ENCODE data around the gene C1QTNF2.

DNA sequence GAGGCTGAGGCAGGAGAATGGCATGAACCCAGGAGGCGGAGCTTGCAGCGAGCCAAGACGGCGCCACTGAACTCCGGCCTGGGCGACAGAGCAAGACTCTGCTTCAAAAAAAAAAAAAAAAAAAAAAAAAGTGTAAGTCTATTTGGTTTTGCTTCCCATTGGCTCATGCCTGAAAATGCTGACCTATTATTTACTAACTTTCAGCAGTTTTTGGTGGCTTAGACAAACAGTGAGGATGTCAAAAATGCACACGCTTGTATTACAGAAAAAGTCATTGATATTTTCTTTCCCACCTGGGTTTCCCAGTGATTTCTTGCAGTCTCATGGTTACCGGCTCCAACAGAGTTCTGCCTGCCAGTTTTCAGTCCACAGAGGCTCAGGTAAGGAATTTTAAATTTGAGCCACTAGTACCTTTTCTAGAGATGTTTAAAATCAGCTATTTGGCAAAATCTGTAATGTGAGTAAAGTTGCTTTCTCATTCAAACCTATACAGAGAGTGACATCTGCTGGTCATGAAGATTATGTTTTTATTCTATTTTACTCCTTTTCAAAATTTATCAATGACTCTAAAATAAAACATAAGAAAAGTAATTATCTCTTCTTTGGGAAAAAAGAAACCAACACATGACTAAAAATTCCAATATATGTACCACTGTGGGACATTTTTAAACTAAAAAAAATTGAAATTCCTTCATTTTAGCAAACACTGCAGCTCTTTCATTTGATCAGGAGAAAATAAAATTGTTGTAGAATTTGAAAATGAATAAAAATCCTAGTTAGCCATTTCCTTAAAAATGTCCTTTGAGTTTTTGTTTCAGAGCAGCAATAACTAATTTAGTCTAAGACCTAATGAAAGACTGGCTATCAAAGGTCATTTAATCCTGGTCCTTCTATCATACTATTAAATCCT, 20.6 kb upstream of the C1QTNF2 start:
- TF ChIP-seq, protein P1, sequence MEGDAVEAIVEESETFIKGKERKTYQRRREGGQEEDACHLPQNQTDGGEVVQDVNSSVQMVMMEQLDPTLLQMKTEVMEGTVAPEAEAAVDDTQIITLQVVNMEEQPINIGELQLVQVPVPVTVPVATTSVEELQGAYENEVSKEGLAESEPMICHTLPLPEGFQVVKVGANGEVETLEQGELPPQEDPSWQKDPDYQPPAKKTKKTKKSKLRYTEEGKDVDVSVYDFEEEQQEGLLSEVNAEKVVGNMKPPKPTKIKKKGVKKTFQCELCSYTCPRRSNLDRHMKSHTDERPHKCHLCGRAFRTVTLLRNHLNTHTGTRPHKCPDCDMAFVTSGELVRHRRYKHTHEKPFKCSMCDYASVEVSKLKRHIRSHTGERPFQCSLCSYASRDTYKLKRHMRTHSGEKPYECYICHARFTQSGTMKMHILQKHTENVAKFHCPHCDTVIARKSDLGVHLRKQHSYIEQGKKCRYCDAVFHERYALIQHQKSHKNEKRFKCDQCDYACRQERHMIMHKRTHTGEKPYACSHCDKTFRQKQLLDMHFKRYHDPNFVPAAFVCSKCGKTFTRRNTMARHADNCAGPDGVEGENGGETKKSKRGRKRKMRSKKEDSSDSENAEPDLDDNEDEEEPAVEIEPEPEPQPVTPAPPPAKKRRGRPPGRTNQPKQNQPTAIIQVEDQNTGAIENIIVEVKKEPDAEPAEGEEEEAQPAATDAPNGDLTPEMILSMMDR (IDR thresholded peaks at IDR 0.05): peak in 3 of 6 experiments; percentile 30 to 52 (median 42)
- no peak for TF ChIP-seq POLR2A (IDR thresholded peaks at IDR 0.05)
- TF ChIP-seq POLR2AphosphoS5 (IDR thresholded peaks at IDR 0.05): no peak
- no peak for TF ChIP-seq EP300 (IDR thresholded peaks at IDR 0.05)

Measured in upper lobe of left lung (tissue), 4 donors.